Measurements from ENCODE around the gene ISM1.

The ISM1 gene

DNA sequence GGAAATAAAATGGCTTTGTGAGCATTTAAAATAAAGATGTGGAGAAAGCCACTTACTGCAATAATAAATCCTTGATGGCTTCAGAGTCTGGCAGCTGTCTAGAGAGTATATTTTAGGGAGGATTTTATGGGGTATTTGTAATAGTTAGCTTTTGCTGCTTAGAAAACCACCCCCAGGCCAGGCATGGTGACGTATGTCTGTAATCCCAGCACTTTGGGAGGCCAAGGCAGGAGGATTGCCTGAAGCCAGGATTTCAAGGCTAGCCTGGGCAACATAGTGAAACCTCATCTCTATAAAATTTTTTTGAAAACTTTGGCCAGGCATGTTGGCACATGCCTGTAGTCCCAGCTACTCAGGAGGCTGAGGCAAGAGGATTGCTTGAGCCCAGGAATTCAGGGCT lies 63.8 kb downstream of the ISM1 start:
- no peak for DNase-seq (ENCODE audit: low spot score)
- ChIA-PET CTCF (no interaction called here), POLR2A (ENCODE audit: low non-redundant PET) (no interaction called here)
- peak overlapping the region; percentile 18; the same call in 1 of the 2 replicates for H3K27ac ChIP-seq
- TF ChIP-seq, protein P1, sequence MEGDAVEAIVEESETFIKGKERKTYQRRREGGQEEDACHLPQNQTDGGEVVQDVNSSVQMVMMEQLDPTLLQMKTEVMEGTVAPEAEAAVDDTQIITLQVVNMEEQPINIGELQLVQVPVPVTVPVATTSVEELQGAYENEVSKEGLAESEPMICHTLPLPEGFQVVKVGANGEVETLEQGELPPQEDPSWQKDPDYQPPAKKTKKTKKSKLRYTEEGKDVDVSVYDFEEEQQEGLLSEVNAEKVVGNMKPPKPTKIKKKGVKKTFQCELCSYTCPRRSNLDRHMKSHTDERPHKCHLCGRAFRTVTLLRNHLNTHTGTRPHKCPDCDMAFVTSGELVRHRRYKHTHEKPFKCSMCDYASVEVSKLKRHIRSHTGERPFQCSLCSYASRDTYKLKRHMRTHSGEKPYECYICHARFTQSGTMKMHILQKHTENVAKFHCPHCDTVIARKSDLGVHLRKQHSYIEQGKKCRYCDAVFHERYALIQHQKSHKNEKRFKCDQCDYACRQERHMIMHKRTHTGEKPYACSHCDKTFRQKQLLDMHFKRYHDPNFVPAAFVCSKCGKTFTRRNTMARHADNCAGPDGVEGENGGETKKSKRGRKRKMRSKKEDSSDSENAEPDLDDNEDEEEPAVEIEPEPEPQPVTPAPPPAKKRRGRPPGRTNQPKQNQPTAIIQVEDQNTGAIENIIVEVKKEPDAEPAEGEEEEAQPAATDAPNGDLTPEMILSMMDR (conservative IDR thresholded peaks at IDR 0.05; ENCODE audit: low read depth): no peak

DNA sequence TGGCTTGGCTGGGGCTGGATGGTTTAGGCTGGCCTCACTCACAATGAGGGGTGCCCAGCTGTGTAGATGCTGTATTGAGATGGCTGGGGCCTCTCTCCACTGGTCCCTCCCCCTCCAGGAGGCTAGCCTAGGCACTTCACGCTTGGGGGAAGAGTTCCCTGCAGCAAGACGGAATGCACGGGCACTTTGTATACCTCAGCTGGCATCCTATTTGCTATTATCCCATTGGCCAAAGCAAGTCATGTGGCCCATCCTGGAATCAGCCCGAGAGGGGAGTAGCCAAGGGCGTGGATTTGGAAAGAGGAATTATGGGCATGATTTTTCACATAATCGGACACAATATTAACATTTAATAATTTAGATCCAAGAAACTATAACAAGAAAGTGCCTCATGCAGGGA lies 64.3 kb downstream of the ISM1 start:
- ChIA-PET POLR2A (ENCODE audit: low non-redundant PET) (no interaction called here), CTCF (no interaction called here)
- H3K27ac ChIP-seq: peak overlapping the region; percentile 18; the same call in 1 of the 2 replicates
- TF ChIP-seq, protein P1 (conservative IDR thresholded peaks at IDR 0.05; ENCODE audit: low read depth): no peak
- DNase-seq (ENCODE audit: low spot score): no peak

GRCh38 chr20:13286052-13286451 lies 65.0 kb downstream of the ISM1 start:
- ChIA-PET POLR2A (ENCODE audit: low non-redundant PET) (no interaction called here), CTCF (interaction anchor here (0.8 to 1.0 kb wide), 4 partner anchors 16 to 1748 kb away, joined by 3 to 4 read pairs (median 3); no protein-coding TSS in a partner anchor)
- no peak for DNase-seq (ENCODE audit: low spot score)
- peak overlapping the region; percentile 60 for H3K27ac ChIP-seq
- TF ChIP-seq, protein P1 (conservative IDR thresholded peaks at IDR 0.05; ENCODE audit: low read depth): no peak

DNA sequence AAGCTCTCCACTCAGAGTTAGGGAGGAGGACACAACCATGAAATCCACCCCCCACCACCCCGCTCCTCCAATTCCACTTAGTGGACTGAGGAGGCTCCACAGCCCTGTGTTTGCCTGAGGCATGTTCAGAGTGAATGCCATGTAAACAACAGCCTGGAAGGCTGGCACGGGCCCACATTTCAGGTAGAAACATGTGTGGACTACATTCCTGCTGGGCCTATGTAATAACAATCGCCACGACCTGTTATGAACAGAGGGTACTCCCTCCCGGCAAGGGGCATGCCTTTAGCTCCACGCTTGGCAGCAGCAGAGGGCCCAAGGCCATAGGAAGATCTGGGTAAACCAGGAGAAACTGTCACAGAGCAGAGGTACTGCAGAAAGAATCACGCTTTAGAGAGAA lies 65.5 kb downstream of the ISM1 start:
- TF ChIP-seq, protein P1 (conservative IDR thresholded peaks at IDR 0.05; ENCODE audit: low read depth): no peak
- ChIA-PET CTCF (interaction anchor here (0.6 to 1.0 kb wide), 5 partner anchors 15 to 1749 kb away, joined by 3 to 4 read pairs (median 3); no protein-coding TSS in a partner anchor), POLR2A (ENCODE audit: low non-redundant PET) (no interaction called here)
- peak; percentile 90 for DNase-seq (ENCODE audit: low spot score)
- peak overlapping the region; percentile 60 for H3K27ac ChIP-seq

DNA sequence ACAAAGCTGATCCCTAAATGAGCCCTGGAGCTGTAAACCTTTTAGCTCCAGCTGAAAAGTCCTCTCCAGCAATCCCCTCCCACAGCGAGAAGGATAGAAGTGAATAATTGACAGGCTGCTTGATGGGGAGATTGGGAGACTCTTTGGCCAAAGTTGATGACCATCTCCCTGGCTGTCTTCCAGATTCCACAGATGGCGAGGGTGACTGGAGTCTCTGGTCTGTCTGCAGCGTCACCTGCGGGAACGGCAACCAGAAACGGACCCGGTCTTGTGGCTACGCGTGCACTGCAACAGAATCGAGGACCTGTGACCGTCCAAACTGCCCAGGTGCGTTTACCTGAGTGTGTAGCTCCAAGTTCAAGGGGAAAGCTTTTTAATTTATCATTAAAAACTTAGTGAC lies 67.3 kb downstream of the ISM1 start:
- POLR2A ChIA-PET (ENCODE audit: low non-redundant PET): no interaction called here
- TF ChIP-seq, protein P1 (conservative IDR thresholded peaks at IDR 0.05; ENCODE audit: low read depth): no peak
- no peak for DNase-seq (ENCODE audit: low spot score)
- CTCF ChIA-PET: interaction anchor here (0.7 kb wide), 1 partner anchor 15 kb away, joined by 3 read pairs; no protein-coding TSS in a partner anchor
- H3K27ac ChIP-seq: no peak overlapping the region

- CTCF ChIA-PET: no interaction called here
- POLR2A ChIA-PET (ENCODE audit: low non-redundant PET): no interaction called here
- TF ChIP-seq, protein P1 (conservative IDR thresholded peaks at IDR 0.05; ENCODE audit: low read depth): no peak
- no peak for DNase-seq (ENCODE audit: low spot score)
- H3K27ac ChIP-seq: no peak overlapping the region
Measured at GRCh38 chr20:13289031-13289430, 68.0 kb downstream of the ISM1 start.
